Nephron (organoid): ENCODE measurements around the gene MT1E.

Experiments
- H3K27ac Mint-ChIP-seq, 3 experiments: 2 replicates each; pipeline ENCODE4 v1.8.0; 2020; ENCODE audit warnings: mixed read lengths in 3 of 3, mild to moderate bottlenecking in 2 of 3, moderate library complexity in 1 of 3
- H3K27me3 Mint-ChIP-seq: 2 replicates; pipeline ENCODE4 v1.8.0; 2021; ENCODE audit warnings: low read depth, mild to moderate bottlenecking, moderate library complexity, mixed read lengths
- H3K36me3 Mint-ChIP-seq: 2 replicates; pipeline ENCODE4 v1.8.0; 2020; ENCODE audit warnings: low read depth, mixed read lengths
- H3K4me1 Mint-ChIP-seq: 2 replicates; pipeline ENCODE4 v1.8.0; 2020; ENCODE audit warnings: mixed read lengths
- H3K4me3 Mint-ChIP-seq, 3 experiments: 2 replicates each; pipeline ENCODE4 v1.8.0; 2020; ENCODE audit warnings: mild to moderate bottlenecking in 3 of 3, mixed read lengths in 3 of 3, moderate library complexity in 2 of 3
- H3K9me3 Mint-ChIP-seq: 2 replicates; pipeline ENCODE4 v1.8.0; 2020; ENCODE audit warnings: mixed read lengths
- TF ChIP-seq, protein P1 (sequence below), 3 experiments: fragments of 200-600 bp; sonication (generic); IDR thresholded peaks; one replicate each; pipeline ENCODE4 v1.5.0; 2021; ENCODE audit warnings: antibody characterized with exemption in 3 of 3; ENCODE audit not compliant: unreplicated experiment in 3 of 3

MT1E gene

DNA sequence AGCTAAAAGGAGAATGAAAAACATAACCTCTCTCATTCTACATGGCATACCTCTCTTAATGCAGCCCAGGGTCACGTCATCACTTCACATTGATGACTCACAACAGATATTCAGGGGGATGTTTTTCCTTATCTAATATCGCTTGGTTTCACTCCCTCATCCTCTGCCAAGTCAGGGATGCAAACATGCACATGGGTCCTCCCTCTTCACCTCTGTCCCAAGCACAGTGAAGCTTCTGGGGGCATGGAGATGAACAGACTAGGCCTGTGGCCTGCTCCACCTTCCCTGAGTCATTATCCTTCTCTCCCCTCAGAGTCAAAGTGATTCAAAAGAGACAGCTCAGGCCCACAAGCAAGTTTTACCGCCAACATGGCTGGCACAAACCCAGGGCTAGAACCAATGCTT lies 19.5 kb upstream of the MT1E start:
- TF ChIP-seq, protein P1, sequence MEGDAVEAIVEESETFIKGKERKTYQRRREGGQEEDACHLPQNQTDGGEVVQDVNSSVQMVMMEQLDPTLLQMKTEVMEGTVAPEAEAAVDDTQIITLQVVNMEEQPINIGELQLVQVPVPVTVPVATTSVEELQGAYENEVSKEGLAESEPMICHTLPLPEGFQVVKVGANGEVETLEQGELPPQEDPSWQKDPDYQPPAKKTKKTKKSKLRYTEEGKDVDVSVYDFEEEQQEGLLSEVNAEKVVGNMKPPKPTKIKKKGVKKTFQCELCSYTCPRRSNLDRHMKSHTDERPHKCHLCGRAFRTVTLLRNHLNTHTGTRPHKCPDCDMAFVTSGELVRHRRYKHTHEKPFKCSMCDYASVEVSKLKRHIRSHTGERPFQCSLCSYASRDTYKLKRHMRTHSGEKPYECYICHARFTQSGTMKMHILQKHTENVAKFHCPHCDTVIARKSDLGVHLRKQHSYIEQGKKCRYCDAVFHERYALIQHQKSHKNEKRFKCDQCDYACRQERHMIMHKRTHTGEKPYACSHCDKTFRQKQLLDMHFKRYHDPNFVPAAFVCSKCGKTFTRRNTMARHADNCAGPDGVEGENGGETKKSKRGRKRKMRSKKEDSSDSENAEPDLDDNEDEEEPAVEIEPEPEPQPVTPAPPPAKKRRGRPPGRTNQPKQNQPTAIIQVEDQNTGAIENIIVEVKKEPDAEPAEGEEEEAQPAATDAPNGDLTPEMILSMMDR (IDR thresholded peaks at IDR 0.05; ENCODE audit: unreplicated experiment in 3 of 3) = no peak
- H3K9me3 Mint-ChIP-seq = no peaks in the 10 kb centered on the region
- peak overlapping the region; percentile 81 to 95 (median 87) for H3K27ac Mint-ChIP-seq
- H3K36me3 Mint-ChIP-seq = no peaks in the 10 kb centered on the region
- peaks cover 46% of the 10 kb centered on the region for H3K4me1 Mint-ChIP-seq
- peaks cover 48% of the 10 kb centered on the region for H3K27me3 Mint-ChIP-seq
- peak overlapping the region in 1 of 3 experiments; percentile 56 for H3K4me3 Mint-ChIP-seq

DNA sequence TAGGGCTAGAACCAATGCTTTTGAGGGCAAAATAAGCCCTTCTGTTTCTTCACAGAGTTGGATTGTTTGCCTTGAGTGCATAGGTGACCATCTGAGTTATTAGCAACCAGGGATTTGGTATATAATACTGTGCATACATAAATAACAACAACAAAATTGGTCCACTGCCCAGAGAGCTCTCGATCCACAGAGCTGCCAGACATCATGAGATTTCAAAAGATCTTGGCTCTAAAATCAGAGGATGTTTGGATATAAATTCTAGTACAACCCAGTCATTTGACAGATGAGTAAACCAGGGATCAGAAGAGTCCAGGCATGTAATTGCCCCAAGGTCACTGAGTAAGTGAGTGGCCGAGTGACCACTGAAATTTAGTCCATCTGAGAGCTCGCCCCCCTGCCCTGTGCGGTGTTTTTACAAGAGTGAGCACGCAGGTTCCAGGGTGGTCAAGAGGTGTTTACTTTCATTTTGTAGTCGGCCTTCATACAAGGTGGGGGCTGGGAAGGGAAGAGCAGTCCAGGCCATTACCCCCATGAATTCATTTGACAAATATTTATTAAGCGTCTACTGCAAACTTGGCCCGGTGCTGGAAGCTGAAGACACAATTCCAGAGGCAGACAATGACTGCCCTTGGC lies 19.0 kb upstream of the MT1E start:
- Mint-ChIP-seq H3K27me3 (peaks cover 48% of the 10 kb centered on the region), H3K4me3 (peak overlapping the region; percentile 45 to 58 (median 56)), H3K9me3 (no peaks in the 10 kb centered on the region), H3K4me1 (peaks cover 50% of the 10 kb centered on the region), H3K36me3 (no peaks in the 10 kb centered on the region), H3K27ac (peak overlapping the region; percentile 81 to 95 (median 87))
- TF ChIP-seq, protein P1 (IDR thresholded peaks at IDR 0.05; ENCODE audit: unreplicated experiment in 3 of 3) = no peak

DNA sequence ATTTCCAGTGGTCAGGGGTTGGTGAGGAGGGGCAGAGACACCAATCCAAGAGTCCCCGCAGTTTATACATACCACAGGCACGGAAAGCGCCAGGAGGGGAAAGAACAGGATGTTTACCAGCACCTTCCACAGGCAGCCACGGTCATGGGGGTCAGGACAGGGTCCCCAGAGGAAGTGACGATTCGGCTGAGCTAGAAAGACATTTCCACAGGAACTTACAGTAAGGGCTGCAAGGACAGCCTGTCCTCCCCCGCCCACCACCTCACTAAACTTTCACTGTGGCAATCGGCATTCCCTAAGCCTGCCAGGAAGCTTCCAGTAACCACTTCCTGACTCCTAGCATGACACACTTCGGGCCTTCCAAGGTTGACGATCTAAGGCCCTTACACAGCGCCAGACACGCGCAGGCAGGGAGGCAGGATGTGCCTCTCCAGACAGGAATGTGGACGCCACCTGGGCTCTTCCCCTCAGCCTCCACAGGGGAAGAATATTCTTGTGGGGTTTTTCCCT lies 18.4 kb upstream of the MT1E start:
- no peaks in the 10 kb centered on the region for H3K36me3 Mint-ChIP-seq
- no peaks in the 10 kb centered on the region for H3K9me3 Mint-ChIP-seq
- peaks cover 42% of the 10 kb centered on the region for H3K27me3 Mint-ChIP-seq
- H3K4me1 Mint-ChIP-seq = peaks cover 50% of the 10 kb centered on the region
- TF ChIP-seq, protein P1 (IDR thresholded peaks at IDR 0.05; ENCODE audit: unreplicated experiment in 3 of 3) = no peak
- peak overlapping the region; percentile 81 to 95 (median 87) for H3K27ac Mint-ChIP-seq
- peak overlapping the region; percentile 45 to 58 (median 56) for H3K4me3 Mint-ChIP-seq

DNA sequence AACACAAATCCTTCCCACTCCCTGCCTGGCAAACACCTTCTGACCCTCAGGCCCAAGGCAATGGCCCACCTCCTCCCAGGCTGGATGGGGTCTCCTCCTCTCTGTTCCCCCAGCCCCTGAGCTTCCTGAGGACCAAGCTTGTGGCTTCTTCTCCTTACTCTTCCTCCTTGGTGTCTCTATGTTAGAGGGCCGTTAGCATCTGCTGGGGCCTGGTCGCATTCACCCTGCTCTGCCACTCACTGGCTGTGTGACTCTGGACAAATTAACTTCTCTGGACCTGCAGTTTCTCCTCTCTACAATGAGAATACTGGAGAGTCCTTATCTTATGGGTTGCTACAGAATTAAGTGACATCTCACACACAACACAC lies 17.9 kb upstream of the MT1E start:
- TF ChIP-seq, protein P1 (IDR thresholded peaks at IDR 0.05; ENCODE audit: unreplicated experiment in 3 of 3) = no peak
- Mint-ChIP-seq H3K4me1 (peaks cover 50% of the 10 kb centered on the region), H3K27me3 (peaks cover 41% of the 10 kb centered on the region), H3K36me3 (no peaks in the 10 kb centered on the region), H3K27ac (peak overlapping the region; percentile 81 to 95 (median 87)), H3K4me3 (peak overlapping the region; percentile 35 to 68 (median 56)), H3K9me3 (no peaks in the 10 kb centered on the region)

DNA sequence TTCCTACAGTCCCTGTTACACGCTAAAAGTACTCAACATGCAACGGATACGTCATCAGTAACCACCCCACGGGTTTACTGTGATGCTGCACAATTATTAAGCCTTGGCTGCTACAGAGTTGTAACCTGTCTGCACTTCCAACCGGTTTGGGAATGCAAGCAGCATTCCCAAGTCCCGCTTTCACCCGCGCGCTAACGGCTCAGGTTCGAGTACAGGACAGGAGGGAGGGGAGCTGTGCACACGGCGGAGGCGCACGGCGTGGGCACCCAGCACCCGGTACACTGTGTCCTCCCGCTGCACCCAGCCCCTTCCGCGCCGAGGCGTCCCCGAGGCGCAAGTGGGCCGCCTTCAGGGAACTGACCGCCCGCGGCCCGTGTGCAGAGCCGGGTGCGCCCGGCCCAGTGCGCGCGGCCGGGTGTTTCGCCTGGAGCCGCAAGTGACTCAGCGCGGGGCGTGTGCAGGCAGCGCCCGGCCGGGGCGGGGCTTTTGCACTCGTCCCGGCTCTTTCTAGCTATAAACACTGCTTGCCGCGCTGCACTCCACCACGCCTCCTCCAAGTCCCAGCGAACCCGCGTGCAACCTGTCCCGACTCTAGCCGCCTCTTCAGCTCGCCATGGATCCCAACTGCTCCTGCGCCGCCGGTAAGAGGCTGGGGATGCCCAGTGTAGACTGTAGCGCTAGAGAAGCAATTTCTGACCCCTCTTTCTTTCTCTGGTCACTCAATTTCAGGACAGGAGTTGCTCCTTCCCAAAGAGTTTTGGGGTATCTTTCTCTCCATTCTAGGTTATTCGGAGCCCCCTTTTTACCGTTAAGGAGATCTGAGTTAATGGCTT lies 17.3 kb upstream of the MT1E start, which contains the start of gene MT2A:
Gene MT2A (plus strand): TSS at position 542 of the 833 bp plus-strand sequence. CDS start 72 bp downstream, at position 614.
- Mint-ChIP-seq H3K27ac (peak within 1 kb of the TSS; percentile 81 to 95 (median 87)), H3K36me3 (no peaks in the 10 kb centered on the region), H3K9me3 (no peaks in the 10 kb centered on the region), H3K27me3 (peaks cover 41% of the 10 kb centered on the region), H3K4me3 (peak within 1 kb of the TSS; percentile 84 to 88 (median 86)), H3K4me1 (peaks cover 50% of the 10 kb centered on the region)
- TF ChIP-seq, protein P1 (IDR thresholded peaks at IDR 0.05; ENCODE audit: unreplicated experiment in 3 of 3) = no peak
